COR-L47 (cell line): ENCODE results near the gene ZSCAN4.

Experiments
- DNase-seq: peaks from one replicate; lab custom pipeline; 2025; lab: John Stamatoyannopoulos, UW

ZSCAN4 gene

DNA sequence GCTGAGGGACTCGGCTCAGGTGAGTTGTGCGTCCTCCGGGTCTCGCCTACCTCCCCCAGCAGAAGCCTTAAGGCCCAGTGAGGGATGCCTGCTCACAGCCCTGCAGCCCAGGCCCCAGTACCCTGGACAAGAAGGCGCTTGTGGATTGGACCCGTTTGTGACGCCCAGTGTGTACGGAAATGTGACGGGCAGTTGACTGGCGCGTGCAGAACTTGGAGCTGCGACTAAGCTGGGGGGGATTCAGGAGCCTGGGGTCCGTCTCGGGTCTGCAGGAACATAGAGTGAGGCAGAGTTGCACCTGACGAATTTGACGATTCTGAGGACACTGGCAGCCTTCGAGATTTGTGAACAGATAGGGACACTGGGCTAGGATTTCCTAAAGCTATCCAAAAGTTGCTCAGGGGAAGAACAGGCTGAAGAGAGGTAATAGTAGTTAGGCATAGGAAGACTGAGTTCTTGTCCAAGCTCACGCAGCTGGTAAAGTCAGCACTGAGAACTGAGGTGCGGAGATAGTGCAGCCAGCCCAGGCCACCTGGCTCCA, 13.6 kb downstream of the ZSCAN4 start:
- no peak for DNase-seq

DNA sequence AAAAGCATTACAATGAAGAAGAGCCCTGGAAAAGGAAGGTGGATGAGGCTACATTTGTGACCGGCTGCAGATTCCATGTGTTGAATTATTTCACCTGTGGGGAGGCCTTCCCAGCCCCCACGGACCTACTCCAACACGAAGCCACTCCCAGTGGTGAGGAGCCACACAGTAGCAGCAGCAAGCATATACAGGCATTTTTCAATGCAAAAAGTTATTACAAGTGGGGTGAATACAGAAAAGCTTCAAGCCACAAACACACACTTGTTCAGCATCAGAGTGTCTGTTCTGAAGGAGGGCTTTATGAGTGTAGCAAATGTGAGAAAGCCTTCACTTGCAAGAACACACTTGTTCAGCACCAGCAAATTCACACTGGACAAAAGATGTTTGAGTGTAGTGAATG, 18.0 kb downstream of the ZSCAN4 start:
- no peak for DNase-seq

DNA sequence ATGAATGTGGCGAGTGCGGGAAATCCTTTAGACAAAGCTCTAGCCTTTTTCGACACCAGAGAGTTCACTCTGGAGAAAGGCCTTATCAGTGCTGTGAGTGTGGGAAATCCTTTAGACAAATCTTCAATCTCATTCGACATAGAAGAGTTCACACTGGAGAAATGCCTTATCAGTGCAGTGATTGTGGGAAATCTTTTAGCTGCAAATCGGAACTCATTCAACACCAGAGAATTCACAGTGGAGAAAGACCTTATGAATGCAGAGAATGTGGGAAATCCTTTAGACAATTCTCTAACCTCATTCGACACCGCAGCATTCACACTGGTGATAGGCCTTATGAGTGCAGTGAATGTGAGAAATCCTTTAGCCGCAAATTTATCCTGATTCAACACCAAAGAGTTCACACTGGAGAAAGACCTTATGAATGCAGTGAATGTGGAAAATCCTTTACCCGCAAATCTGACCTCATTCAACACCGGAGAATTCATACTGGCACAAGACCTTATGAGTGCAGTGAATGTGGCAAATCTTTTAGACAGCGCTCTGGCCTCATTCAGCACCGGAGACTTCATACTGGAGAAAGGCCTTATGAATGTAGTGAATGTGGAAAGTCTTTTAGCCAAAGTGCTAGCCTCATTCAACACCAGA, 18.8 kb downstream of the ZSCAN4 start:
- DNase-seq = no peak

DNA sequence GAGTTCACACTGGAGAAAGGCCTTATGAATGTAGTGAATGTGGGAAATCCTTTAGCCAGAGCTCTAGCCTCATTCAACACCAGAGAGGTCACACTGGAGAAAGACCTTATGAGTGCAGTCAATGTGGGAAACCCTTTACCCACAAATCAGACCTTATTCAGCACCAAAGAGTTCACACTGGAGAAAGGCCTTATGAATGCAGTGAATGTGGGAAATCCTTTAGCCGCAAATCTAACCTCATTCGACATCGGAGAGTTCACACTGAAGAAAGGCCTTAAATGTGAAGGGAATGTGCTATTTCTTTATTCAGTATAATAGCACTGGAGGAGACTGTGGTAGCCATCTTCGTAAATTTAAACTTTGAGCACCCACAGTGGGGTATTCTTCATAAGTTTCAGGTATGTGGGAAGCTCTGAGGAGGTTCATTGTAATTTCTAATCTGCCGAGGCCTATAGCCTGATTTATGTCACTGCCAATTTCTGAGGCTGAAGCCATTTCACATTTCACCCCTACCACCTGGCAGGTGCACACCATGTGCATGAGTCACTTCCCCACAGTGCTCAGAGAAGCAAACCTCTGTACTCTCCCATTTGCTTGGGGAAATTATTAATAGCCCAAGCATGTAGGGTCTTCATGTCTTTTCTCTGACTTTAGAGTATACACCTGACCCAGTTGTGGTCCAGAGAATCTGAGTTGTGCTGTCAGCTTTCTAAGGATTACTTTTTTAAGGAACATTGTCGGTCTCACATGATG, 19.5 kb downstream of the ZSCAN4 start:
- DNase-seq = no peak

DNA sequence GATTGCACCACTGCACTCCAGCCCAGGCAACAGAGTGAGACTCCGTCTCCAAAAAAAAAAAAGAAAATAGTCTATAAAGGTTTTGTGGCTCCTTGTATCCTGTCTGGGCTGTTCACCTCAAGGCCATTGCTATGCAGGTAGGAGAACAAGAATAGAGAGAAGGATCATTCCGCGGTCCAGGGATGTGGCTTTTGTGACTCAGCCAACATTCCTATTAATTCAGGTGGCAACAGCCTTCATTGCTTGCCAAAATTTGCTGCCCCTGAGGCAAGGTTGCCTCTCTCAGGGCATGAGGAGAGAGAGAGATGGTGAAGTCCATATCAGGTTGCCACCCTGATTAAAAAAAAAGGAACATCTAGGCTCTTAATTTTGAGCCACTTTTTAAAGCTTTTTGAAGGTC, 21.0 kb downstream of the ZSCAN4 start:
- no peak for DNase-seq

DNA sequence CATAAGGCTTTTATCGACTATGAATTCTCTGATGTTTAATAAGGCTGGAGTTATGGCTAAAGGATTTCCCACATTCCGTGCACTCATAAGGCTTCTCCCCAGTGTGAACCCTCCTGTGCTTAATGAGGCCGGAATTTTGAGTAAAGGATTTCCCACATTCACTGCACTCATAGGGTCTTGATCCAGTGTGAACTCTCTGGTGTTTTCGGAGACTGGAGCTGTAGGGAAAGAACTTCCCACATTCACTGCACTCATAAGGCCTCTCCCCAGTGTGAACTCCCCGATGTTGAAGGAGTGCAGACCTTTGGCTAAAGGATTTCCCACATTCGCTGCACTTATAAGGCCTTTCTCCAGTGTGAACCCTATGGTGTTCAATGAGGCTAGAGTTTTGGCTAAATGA, 32.9 kb downstream of the ZSCAN4 start:
- DNase-seq = no peak

DNA sequence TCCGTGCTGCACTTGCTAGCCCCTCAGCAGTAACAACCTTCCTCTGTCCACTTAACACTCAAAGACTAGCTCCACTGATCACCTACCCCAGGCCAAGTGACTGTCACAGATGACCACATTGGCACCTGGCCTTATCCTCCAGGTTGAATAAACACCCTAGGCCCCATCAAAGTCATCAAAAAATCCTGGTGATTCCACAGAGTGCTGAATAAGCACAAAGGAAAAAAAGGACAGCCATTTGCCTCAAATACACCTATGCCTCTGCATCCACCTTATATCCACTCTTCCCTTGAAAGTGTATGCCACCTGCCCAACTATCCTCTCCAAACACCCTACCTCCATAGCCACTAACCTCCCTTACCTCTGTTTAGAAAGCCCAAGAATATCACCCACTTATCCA, 37.6 kb downstream of the ZSCAN4 start:
- DNase-seq = no peak

DNA sequence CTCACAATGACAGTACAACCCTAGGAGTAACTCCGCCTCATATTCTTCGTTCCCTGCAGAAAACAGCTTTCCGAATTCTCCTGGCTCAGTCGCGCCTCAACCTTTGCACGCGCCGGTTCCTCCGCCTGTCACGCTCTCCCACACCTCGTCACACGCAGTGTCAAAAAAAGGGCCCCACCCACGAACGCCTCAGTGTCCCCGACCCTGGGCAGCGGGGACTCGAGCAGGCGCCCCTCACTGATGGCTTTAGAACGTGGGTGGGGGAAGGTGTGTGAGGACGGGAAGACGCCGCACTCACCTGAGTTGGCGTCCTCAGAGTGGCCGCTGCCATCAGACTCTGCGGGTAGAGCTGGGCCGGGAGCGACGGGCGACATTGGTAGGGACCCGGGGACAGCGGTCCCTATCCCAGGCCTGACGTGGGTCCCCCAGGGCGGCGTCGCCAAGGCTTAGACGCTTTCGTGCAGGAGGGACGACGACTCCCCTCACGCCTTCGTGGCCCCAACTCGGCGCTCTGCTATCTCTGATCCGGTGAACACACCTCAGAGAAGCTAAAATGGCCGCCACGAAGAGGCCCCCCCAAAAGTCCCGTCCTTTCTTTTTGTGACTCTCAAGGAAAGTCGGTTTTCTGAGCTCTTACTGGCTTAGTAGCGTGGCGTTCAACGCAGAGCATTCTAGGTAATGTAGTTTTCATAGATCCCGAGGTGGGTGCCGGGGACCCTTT, 40.1 kb downstream of the ZSCAN4 start, which contains the start of gene ZNF154:
Gene ZNF154, minus strand, starts transcription at position 564 of the 721 bp plus-strand sequence. Its CDS starts 233 bp downstream, at position 331.
- DNase-seq = no peak

DNA sequence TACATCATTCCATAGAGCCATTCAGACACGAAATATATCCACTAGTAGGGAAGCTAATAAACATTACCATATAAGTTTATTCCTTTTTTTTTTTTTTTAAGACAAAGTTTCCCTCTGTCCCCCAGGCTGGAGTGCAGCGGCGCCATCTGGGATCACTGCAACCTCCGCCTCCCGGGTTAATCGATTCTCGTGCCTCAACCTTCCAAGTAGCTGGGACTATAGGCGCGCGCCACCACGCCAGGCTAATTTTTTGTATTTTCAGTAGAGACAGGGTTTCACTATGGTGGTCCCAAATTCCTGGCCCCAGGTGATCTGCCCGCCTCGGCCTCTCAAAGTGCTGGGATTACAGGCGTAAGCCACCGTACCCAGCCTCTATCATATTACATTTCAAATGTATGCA, 40.9 kb downstream of the ZSCAN4 start:
- DNase-seq = no peak

DNA sequence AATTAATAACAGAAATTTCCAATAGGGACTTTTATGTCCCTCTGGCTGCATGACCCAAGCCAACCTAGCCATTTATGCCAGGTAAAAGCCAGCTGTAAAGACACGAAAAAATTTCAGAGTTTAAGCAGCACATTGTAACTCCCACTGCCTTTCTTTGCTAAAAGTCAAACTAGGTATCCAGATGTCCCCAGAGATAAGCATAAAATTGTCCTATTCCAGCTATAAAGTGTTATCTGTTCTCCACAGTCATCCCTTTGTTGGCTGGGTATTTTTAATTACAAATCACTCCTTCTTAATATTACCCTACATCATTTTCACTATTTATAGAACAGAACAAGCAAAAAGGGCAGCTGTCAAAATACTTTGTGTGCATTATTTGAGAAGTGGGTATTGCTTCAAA, 43.5 kb downstream of the ZSCAN4 start:
- no peak for DNase-seq

DNA sequence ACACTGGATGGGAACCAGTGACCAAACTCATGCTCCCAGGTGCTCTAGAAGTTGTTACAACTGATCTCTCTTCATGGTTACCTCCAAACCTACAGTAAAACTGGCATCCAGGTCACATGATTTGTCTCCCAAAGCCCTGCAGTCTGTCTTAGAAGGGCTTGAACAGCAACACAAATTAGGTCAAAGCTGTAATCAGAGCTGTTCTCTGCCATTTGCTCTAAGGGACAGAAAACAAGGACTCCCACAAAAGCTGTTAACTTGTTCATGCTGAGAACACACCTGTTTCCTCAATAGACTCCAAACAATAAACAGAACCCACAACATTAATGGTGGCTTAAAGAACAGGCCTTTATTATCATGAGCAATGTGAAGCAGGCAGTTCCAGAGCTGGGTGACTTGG, 50.7 kb downstream of the ZSCAN4 start:
- DNase-seq = peak; percentile 48

DNA sequence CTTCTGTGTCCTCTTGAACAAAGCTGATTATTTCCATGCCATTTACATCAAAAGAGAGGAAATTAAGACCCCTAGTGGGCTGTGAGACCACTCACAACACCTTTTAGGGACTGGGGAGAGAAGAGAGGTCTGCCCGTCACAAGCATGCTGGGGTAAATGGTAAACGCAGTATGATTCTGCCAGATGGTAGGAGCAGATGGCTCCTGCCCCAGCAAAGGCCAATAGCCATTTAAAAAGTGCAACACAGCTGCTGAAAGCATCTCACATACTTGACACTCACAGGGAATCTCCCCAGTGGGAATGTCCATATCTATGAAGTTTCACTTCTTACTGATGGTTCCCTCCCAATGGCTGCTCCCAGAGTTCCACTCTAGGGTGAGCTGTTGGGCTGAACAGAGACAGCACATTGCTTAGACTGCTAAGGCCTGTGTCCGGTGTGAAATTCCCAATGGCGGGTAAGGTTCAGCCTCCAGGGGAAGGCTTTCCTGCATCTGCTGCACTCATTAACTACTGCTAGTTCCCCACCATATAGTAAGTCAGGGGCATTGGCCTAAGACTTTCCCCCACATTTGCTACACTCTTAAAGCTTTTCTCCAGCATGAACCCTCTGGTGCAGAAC, 51.3 kb downstream of the ZSCAN4 start:
- peak; percentile 48 for DNase-seq

DNA sequence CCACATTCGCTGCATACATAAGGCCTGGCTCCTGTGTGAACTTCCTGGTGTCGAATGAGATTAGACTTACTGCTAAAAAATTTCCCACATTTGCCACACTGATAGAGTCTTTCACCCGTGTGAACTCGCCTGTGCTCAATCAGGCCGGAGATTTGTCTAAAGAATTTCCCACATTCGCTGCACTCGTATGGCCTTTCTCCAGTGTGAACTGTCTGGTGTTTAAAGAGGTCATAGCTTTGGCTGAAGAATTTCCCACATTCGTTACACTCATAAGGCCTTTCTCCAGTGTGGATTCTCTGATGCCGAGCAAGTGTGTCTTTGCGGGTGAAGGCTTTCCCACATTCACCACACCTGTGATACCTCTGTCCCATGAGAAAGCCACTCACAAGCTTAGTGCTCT, 52.1 kb downstream of the ZSCAN4 start:
- DNase-seq = no peak
